Subcutaneous adipose tissue (tissue), 4 donors: ENCODE measurements around the gene PTCSC3. TPM values are rescaled to one million over a fixed set of nuclear protein-coding genes. Genes with fewer than 3 reads are reported as not detected.

Experiments used
- total RNA-seq, 4 donors: library from RNA; depleted of rRNA; stranded (reverse); fragments of >200 nt; gene quantifications; one replicate each; pipeline ENCODE4 v1.1.0, GENCODE V29; 2016
- TF ChIP-seq, protein P1 (sequence below): fragments of 450-650 bp; IDR thresholded peaks from one replicate; pipeline ENCODE4 v1.5.1; 2016; ENCODE audit warnings: low read depth, mild to moderate bottlenecking, control low read depth, antibody characterized with exemption, moderate library complexity

Gene PTCSC3
- total RNA-seq = not detected

GRCh38 chr14:36176524-36176923, at the start of gene PTCSC3:
Gene PTCSC3 (minus strand): TSS chr14:36176722.
- TF ChIP-seq, protein P1, sequence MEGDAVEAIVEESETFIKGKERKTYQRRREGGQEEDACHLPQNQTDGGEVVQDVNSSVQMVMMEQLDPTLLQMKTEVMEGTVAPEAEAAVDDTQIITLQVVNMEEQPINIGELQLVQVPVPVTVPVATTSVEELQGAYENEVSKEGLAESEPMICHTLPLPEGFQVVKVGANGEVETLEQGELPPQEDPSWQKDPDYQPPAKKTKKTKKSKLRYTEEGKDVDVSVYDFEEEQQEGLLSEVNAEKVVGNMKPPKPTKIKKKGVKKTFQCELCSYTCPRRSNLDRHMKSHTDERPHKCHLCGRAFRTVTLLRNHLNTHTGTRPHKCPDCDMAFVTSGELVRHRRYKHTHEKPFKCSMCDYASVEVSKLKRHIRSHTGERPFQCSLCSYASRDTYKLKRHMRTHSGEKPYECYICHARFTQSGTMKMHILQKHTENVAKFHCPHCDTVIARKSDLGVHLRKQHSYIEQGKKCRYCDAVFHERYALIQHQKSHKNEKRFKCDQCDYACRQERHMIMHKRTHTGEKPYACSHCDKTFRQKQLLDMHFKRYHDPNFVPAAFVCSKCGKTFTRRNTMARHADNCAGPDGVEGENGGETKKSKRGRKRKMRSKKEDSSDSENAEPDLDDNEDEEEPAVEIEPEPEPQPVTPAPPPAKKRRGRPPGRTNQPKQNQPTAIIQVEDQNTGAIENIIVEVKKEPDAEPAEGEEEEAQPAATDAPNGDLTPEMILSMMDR = no peak

GRCh38 chr14:36226164-36226563, 49.6 kb upstream of the PTCSC3 start:
- TF ChIP-seq, protein P1 = no peak

DNA sequence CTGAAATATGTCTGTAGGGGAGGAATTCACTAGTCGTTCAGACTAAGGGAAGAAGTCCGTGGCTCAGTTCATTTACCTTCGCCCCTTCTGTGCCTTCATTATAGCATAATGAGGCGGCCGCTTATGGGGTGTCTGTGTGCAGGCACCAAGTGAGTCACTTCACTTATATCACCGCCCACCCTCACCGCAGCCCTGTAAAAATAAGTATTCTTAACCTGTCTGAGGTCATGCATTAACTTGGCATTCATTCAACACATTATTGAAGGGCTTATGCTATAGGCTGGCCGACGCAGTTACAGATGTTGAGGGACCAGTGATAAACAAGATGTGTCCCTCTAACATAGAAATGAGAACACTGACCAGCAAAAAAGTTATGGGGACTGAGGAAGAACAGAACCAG, 47.7 kb upstream of the PTCSC3 start:
- TF ChIP-seq, protein P1 = no peak

DNA sequence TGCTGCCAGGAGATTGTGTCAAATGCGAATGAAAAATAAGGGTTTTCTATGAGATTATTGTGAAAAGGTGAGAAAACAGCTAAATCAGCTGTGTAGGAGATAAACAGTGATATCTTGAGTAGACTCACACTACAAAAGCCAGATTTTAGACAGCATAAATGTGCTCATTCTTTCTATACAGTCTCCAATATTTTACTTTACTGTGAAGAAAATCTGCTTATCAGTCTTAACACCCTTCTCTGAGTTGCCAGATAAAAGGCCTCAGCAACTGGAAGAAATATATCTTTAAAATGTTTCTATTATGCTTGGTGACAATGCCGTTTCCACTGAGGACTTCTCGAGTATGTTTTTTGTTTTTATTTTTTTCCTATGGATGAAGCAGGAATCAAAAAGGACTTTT, 47.0 kb upstream of the PTCSC3 start:
- TF ChIP-seq, protein P1 = no peak

GRCh38 chr14:36222952-36223468, 46.5 kb upstream of the PTCSC3 start:
- TF ChIP-seq, protein P1 = no peak

DNA sequence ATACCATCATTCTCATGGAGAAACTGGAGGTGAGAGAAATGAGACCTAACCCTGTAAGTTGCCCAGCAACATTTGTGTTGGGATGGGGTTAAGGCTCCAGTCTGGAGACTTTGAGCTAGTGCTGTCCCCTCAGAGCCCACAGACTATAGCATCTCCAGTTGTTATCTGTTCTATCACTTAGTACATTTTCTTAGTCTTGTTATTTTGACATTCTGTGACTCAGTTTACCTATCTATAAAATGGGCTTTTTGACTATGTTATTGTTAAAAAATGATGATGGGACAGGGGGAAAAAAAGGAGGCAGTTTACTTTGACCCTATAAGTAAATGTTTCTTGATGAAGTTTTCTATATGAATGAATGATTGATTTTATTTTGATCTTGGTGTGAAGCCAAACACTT, 45.8 kb upstream of the PTCSC3 start:
- TF ChIP-seq, protein P1 = no peak

- TF ChIP-seq, protein P1 = no peak
These were observed 44.6 kb upstream of the PTCSC3 start for GRCh38 chr14:36221112-36221511.
